Thoracic aorta (tissue), 2 donors: ENCODE data around the gene GLRA3. TPM values are rescaled to one million over a fixed set of nuclear protein-coding genes. Genes with fewer than 3 reads are reported as not detected.

Experiments used
- ATAC-seq: fragments of 150-250 bp; one replicate; pipeline ENCODE4 v1.8.0; 2017; ENCODE audit warnings: low read depth; ENCODE audit not compliant: insufficient number of reproducible peaks, low FRiP score
- DNase-seq: peaks from one replicate; pipeline ENCODE4 v3.0.0-alpha.2; 2020; ENCODE audit warnings: low spot score
- H3K27ac ChIP-seq, 2 donors: fragments of 200-600 bp; sonication (generic); 1 replicate in 1 of 2; 2 replicates in 1 of 2; pipeline ENCODE4 v1.5.1; 2016; ENCODE audit warnings: mild to moderate bottlenecking in 2 of 2, moderate library complexity in 2 of 2
- H3K27me3 ChIP-seq: fragments of 200-600 bp; sonication (generic); replicated peaks from 2 replicates; pipeline ENCODE4 v1.6.0; 2016; ENCODE audit warnings: mild to moderate bottlenecking; ENCODE audit not compliant: insufficient read depth
- H3K36me3 ChIP-seq: fragments of 200-600 bp; sonication (generic); one replicate; pipeline ENCODE4 v1.5.1; 2016
- H3K4me1 ChIP-seq, 2 donors: fragments of 200-600 bp; sonication (generic); 1 replicate in 1 of 2; 2 replicates in 1 of 2; pipeline versions ENCODE4 v1.5.1 to v1.6.0; 2016; ENCODE audit warnings: low read depth in 2 of 2, mild to moderate bottlenecking in 1 of 2; ENCODE audit not compliant: control insufficient read depth in 1 of 2
- H3K4me3 ChIP-seq: fragments of 200-600 bp; sonication (generic); 2 replicates; pipeline ENCODE4 v1.5.1; 2016; ENCODE audit warnings: mild to moderate bottlenecking
- H3K9me3 ChIP-seq: fragments of 200-600 bp; sonication (generic); 2 replicates; pipeline ENCODE4 v1.5.1; 2016
- CTCF ChIP-seq: fragments of 200-600 bp; sonication (generic); IDR thresholded peaks from one replicate; pipeline ENCODE4 v1.5.1; 2019; ENCODE audit warnings: antibody characterized with exemption
- total RNA-seq, 2 donors: library from RNA; depleted of rRNA; stranded (reverse); fragments of >200 nt; gene quantifications; one replicate each; pipeline versions ENCODE4 v1.1.0 to v1.2.3, GENCODE V29; 2016

The GLRA3 gene
- total RNA-seq, 2 donors from 2014 or later: not detected

- no peak for ATAC-seq
- no peak overlapping the region for H3K4me3 ChIP-seq
- no peaks in the 10 kb centered on the region for H3K36me3 ChIP-seq
- TF ChIP-seq CTCF: no peak
- no peak for DNase-seq
- no peaks in the 10 kb centered on the region for H3K27me3 ChIP-seq
- no peak overlapping the region for H3K27ac ChIP-seq
- no peaks in the 10 kb centered on the region for H3K4me1 ChIP-seq
- H3K9me3 ChIP-seq: no peaks in the 10 kb centered on the region
Measured at GRCh38 chr4:174860588-174860987, 31.5 kb upstream of the GLRA3 start.

GRCh38 chr4:174859904-174860303 lies 30.9 kb upstream of the GLRA3 start:
- no peak for ATAC-seq
- no peak for DNase-seq
- TF ChIP-seq CTCF: no peak
- Histone ChIP-seq H3K4me1 (no peaks in the 10 kb centered on the region), H3K9me3 (no peaks in the 10 kb centered on the region), H3K27me3 (no peaks in the 10 kb centered on the region), H3K4me3 (no peak overlapping the region), H3K36me3 (no peaks in the 10 kb centered on the region), H3K27ac (no peak overlapping the region)

GRCh38 chr4:174856926-174857800 lies 28.1 kb upstream of the GLRA3 start:
- ATAC-seq: no peak
- Histone ChIP-seq H3K36me3 (no peaks in the 10 kb centered on the region), H3K9me3 (no peaks in the 10 kb centered on the region), H3K4me1 (no peaks in the 10 kb centered on the region), H3K4me3 (no peak overlapping the region), H3K27ac (no peak overlapping the region), H3K27me3 (no peaks in the 10 kb centered on the region)
- no peak for TF ChIP-seq CTCF
- DNase-seq: no peak

- no peak for TF ChIP-seq CTCF
- no peak for ATAC-seq
- no peaks in the 10 kb centered on the region for H3K27me3 ChIP-seq
- H3K36me3 ChIP-seq: no peaks in the 10 kb centered on the region
- no peak for DNase-seq
- no peaks in the 10 kb centered on the region for H3K4me1 ChIP-seq
- no peak overlapping the region for H3K27ac ChIP-seq
- H3K9me3 ChIP-seq: no peaks in the 10 kb centered on the region
- H3K4me3 ChIP-seq: no peak overlapping the region
Measured at GRCh38 chr4:174855050-174855449, 26.0 kb upstream of the GLRA3 start.

GRCh38 chr4:174853629-174854028 lies 24.6 kb upstream of the GLRA3 start:
- no peak for ATAC-seq

More at GRCh38 chr4:174853629-174854028, 24.6 kb upstream of the GLRA3 start:
- H3K4me3 ChIP-seq: no peak overlapping the region
- no peaks in the 10 kb centered on the region for H3K36me3 ChIP-seq
- H3K27ac ChIP-seq: no peak overlapping the region
- no peaks in the 10 kb centered on the region for H3K27me3 ChIP-seq
- H3K4me1 ChIP-seq: no peaks in the 10 kb centered on the region
- TF ChIP-seq CTCF: no peak
- H3K9me3 ChIP-seq: no peaks in the 10 kb centered on the region
- no peak for DNase-seq
